Omental fat pad (tissue), 4 donors: ENCODE measurements around the gene CHMP1A. TPM values are rescaled to one million over a fixed set of nuclear protein-coding genes. Genes with fewer than 3 reads are reported as not detected.
"Not testable (repeated sequence)": the region's sequence is repeated elsewhere in the genome, so short reads cannot be mapped to it uniquely, and the experiment has no call there.

Experiments used
- ATAC-seq: fragments of 150-250 bp; one replicate; pipeline ENCODE4 v1.9.1; 2016; ENCODE audit warnings: mild to moderate bottlenecking, moderate library complexity; ENCODE audit not compliant: low FRiP score
- DNase-seq: peaks from one replicate; pipeline ENCODE4 v3.0.0-alpha.2; 2019; ENCODE audit warnings: low spot score
- total RNA-seq, 4 donors: library from RNA; depleted of rRNA; stranded (reverse); fragments of >200 nt; gene quantifications; one replicate each; pipeline ENCODE4 v1.1.0, GENCODE V29; 2016
- TF ChIP-seq, protein P1 (sequence below), 3 donors: fragments of 450-650 bp; IDR thresholded peaks; one replicate each; pipeline ENCODE4 v1.5.1; 2016 to 2017; ENCODE audit warnings: antibody characterized with exemption in 3 of 3, mild to moderate bottlenecking in 3 of 3, moderate library complexity in 2 of 3

CHMP1A gene
- total RNA-seq, 4 donors from 2014 or later, result 45.7 to 78.1 (median 67.7) TPM

- ATAC-seq (no peak), DNase-seq (no peak)
- TF ChIP-seq, protein P1, sequence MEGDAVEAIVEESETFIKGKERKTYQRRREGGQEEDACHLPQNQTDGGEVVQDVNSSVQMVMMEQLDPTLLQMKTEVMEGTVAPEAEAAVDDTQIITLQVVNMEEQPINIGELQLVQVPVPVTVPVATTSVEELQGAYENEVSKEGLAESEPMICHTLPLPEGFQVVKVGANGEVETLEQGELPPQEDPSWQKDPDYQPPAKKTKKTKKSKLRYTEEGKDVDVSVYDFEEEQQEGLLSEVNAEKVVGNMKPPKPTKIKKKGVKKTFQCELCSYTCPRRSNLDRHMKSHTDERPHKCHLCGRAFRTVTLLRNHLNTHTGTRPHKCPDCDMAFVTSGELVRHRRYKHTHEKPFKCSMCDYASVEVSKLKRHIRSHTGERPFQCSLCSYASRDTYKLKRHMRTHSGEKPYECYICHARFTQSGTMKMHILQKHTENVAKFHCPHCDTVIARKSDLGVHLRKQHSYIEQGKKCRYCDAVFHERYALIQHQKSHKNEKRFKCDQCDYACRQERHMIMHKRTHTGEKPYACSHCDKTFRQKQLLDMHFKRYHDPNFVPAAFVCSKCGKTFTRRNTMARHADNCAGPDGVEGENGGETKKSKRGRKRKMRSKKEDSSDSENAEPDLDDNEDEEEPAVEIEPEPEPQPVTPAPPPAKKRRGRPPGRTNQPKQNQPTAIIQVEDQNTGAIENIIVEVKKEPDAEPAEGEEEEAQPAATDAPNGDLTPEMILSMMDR (IDR thresholded peaks at IDR 0.05), result no peak
These were observed 33.9 kb upstream of the CHMP1A start for GRCh38 chr16:89691231-89691985.

- DNase-seq (no peak), ATAC-seq (no peak)
- TF ChIP-seq, protein P1 (IDR thresholded peaks at IDR 0.05), result no peak
These were observed 32.9 kb upstream of the CHMP1A start for GRCh38 chr16:89690392-89690901.

- ATAC-seq, DNase-seq: not testable (repeated sequence)
These were observed 32.1 kb upstream of the CHMP1A start for GRCh38 chr16:89689621-89690020.

GRCh38 chr16:89689142-89689541 is 31.6 kb upstream of the CHMP1A start:
- DNase-seq (no peak), ATAC-seq (no peak)
- TF ChIP-seq, protein P1 (IDR thresholded peaks at IDR 0.05), result no peak

DNA sequence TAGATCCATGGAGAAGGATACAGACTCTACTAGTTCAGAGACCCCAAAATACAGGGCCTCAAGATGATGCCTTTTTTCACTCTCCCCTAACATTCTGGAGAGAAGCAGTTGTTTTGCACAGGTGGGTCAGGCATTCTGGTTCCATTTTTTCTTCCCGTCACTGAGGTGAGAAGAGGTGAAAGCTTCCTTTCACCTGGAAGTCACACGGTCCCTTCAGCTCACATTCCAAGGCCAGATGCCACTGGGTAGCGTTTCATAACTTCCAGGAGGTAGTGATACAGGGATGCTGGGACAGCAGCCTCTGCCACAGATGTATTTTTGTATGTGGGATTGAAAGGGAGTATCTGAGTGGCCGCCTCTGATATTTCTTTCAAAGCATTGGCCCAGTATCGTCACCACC is 30.9 kb upstream of the CHMP1A start:
- no peak for ATAC-seq
- DNase-seq, result no peak
- TF ChIP-seq, protein P1 (IDR thresholded peaks at IDR 0.05), result no peak

DNA sequence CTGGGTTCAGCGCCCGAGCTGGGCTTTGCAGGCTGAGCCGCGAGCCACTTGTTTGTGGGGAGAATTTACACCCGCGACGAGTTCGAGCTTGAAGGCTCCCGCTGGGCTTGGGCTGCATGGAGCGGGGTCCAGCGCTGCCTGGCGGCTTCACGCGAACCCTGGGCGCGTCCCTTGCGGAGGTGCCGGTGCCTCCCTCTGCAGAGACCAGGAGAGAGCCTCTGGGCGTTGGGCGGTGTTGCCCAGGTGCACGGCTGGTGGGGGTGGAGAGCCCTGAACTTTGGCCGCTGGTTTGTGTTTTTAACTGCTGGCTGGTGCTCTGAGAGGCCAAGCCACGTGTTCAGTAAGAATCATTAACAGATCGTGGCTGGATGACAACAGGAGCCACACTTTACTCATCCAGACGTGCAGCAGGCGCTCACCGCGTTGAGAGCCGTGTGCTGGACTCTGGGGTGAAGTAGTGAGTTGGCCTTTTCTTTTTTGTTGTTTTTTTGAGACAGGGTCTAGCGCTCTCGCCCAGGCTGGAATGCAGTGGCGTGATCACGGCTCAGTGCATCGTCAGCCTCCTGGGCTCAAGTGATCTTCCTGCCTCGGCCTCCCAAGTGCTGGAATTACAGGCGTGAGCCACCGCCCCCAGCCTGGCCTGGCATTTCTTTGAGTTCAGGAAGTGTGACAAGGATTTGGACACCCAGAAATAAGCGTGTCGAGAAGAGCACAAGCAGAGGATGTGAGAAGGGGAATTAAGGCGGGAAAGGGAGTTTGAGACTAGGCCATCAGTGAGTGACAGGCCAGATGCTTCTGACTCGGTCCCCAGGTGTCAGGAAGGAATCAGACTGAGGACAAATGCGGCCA is 29.8 kb upstream of the CHMP1A start:
- ATAC-seq (peak; percentile 25), DNase-seq (no peak)
- TF ChIP-seq, protein P1 (IDR thresholded peaks at IDR 0.05), result no peak

DNA sequence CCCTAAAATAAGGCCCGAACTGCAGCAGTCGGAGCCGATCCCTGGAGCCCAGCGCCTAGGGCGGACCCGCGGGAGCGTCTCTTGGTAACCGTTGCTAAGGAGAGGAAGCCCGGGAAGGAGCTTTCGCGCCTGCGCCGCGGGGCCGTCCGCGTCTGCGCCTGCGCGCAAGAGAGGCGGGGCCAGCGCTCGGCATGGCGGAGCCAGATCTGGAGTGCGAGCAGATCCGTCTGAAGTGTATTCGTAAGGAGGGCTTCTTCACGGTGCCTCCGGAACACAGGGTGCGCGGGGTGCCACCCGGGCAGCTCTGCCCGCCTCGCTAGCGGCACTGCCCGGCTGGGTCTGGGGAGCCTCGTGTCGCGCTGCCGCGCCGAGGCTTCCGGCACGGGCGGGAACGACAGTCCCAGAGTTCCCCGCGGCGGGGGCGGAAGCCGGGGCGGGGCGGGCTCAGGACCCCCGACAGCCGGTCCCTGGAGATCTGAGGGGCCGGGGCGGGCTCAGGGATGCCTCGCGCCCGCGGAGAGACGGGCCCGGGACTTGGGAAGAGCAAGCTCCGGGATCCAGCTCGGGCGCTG is 29.1 kb upstream of the CHMP1A start, which contains the start of gene CDK10:
Gene CDK10, plus strand, starts transcription at position 170 of the 572 bp plus-strand sequence. Its CDS starts 22 bp downstream, at position 192.
- ATAC-seq (peak; percentile 90), DNase-seq (peak; percentile 75)
- TF ChIP-seq, protein P1 (IDR thresholded peaks at IDR 0.05), result no peak
